Brain microvascular endothelial cell (primary cell): ENCODE measurements around the gene ARHGAP26.

Experiments
- DNase-seq: peaks from one replicate; pipeline ENCODE4 v3.0.0-alpha.2; 2020
- H3K27ac ChIP-seq: fragments of 250-450 bp; sonication (Bioruptor Pico); 2 replicates; pipeline ENCODE4 v1.5.1; 2020; ENCODE audit warnings: mild to moderate bottlenecking, moderate library complexity
- H3K27me3 ChIP-seq: fragments of 250-450 bp; sonication (Bioruptor Pico); replicated peaks from 2 replicates; pipeline ENCODE4 v1.5.1; 2020; ENCODE audit warnings: mild to moderate bottlenecking
- H3K36me3 ChIP-seq: fragments of 250-450 bp; sonication (Bioruptor Pico); replicated peaks from 2 replicates; pipeline ENCODE4 v1.5.1; 2020; ENCODE audit warnings: mild to moderate bottlenecking
- H3K4me3 ChIP-seq: 2 replicates; pipeline ENCODE4 v1.5.1; 2011; ENCODE audit warnings: low read depth, mild to moderate bottlenecking, control low read depth, low read length, moderate library complexity
- in situ Hi-C: cut with HindIII; loops from 2 replicates; pipeline ENCODE4 v1.10.0; 2017; ENCODE audit warnings: low sequenced_read_pairs, low pct_ligation_motif_present
- TF ChIP-seq, protein P1 (sequence below): IDR thresholded peaks from 2 replicates; pipeline ENCODE4 v1.5.1; 2011; ENCODE audit warnings: low read depth, mild to moderate bottlenecking, moderate library complexity, low read length, control low read depth, inconsistent platforms; ENCODE audit errors: missing control alignments

The ARHGAP26 gene

DNA sequence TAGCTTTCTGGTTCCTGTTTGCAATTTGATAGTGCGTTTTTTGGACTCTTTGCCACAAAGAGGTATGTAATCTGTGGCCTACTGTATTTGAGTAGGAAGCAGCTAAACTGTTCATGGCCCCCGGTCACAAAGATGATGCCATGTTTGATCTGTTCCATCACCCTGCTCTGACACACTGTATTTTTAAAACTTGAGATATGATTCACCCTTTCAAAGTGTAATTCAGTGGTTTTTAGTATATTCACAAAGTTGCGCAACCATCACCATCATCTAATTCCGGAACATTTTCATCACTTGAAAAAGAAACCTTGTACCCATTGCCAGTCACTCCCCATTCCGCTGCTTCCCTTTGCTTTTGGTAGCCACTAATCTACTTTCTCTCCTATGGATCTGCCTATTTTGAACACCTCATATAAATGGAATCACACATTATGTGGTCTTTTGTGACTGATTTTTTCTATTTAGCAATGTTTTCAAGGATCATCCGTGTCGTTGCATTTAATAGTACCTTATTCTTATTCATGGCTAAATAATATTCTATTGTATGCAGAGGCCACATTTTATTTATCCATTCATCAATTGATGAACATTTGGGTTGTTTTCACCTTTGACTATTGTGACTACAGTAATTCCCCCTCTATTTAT, 491.7 kb downstream of the ARHGAP26 start:
- peak overlapping the region; percentile 92 for H3K27ac ChIP-seq
- H3K36me3 ChIP-seq = no peaks in the 10 kb centered on the region
- TF ChIP-seq, protein P1, sequence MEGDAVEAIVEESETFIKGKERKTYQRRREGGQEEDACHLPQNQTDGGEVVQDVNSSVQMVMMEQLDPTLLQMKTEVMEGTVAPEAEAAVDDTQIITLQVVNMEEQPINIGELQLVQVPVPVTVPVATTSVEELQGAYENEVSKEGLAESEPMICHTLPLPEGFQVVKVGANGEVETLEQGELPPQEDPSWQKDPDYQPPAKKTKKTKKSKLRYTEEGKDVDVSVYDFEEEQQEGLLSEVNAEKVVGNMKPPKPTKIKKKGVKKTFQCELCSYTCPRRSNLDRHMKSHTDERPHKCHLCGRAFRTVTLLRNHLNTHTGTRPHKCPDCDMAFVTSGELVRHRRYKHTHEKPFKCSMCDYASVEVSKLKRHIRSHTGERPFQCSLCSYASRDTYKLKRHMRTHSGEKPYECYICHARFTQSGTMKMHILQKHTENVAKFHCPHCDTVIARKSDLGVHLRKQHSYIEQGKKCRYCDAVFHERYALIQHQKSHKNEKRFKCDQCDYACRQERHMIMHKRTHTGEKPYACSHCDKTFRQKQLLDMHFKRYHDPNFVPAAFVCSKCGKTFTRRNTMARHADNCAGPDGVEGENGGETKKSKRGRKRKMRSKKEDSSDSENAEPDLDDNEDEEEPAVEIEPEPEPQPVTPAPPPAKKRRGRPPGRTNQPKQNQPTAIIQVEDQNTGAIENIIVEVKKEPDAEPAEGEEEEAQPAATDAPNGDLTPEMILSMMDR = no peak
- in situ Hi-C loops = no loop called here
- no peaks in the 10 kb centered on the region for H3K27me3 ChIP-seq
- no peak overlapping the region for H3K4me3 ChIP-seq
- DNase-seq = peak; percentile 74

DNA sequence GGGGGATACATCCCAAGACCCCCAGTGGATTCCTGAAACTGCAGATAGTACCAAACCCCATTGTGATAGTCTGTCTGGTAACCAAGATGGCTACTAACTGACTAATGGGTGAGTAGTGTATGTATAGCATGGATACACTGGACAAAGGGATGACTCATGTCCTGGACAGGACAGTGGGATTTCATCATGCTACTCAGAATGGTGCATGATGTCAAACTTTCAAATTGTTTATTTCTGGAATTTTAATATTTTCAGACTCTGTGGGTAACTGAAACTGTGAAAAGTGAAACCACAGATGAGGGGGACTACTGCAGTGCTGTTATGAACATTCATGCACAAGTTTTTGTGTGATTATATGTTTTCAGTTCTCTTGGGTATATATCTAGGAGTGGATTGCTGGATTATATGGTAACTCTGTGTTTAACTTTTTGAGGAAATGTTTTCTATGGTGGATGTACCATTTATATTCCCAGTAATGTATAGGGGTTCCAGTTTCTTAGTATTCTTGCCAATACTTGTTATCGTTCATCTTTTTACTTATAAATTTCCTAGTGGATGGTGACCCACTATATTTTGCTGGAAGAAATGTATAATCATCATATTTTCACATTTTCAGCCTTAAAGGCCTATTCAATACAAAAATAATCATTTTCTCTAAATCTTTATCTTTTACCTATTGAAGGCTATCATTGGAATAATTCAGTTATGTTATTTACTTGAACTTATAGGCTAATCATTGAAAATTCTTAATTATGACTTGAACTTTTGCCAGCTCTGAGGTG, 492.4 kb downstream of the ARHGAP26 start:
- in situ Hi-C loops = no loop called here
- peak overlapping the region; percentile 92 for H3K27ac ChIP-seq
- H3K4me3 ChIP-seq = no peak overlapping the region
- DNase-seq = peak; percentile 93
- no peaks in the 10 kb centered on the region for H3K27me3 ChIP-seq
- no peaks in the 10 kb centered on the region for H3K36me3 ChIP-seq
- TF ChIP-seq, protein P1 = no peak

DNA sequence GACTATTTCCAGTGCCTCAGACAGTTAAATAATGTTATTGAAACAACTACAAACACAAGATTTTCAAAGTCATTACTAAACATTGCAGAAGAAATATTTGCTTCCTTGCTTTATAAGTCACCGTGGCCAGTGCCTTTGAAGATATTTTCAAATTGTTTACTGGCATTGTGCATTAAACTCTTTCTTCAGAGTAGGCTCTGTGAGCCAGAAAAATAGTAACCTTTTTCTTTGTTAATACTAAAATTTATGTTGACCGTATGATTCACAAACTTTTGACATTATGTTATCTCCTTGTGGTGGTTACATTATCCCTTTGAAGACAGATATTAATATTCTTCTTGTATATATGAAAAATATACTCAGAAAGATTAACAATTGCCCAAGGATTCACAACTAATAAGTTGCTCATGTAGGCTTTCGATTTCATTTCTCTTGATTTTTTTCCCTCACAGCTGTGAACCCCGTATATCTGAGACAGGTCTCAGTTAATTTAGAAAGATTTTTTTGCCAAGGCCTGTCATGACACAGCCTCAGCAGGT, 493.2 kb downstream of the ARHGAP26 start:
- no peaks in the 10 kb centered on the region for H3K36me3 ChIP-seq
- no peak for DNase-seq
- no peaks in the 10 kb centered on the region for H3K27me3 ChIP-seq
- in situ Hi-C loops = no loop called here
- H3K4me3 ChIP-seq = no peak overlapping the region
- peak overlapping the region; percentile 92 for H3K27ac ChIP-seq
- TF ChIP-seq, protein P1 = no peak

DNA sequence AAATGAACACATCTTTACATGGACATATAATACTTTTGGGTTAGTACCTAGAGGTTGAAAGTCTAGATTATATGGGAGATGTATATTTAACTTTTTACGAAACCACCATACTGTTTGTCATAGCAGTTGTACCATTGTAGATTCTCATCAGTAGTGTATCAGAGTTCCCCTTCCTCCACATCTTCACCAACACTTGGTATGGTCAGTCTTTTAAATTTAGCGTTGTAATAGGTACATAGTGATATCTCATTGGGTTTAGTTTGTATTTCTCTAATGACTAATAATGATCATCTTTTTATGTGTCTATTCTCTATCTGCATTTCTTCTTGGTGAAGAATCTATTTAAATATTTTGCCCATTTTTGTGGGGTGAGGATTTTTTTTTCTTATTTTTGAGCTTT, 495.8 kb downstream of the ARHGAP26 start:
- no peaks in the 10 kb centered on the region for H3K36me3 ChIP-seq
- H3K4me3 ChIP-seq = no peak overlapping the region
- in situ Hi-C loops = no loop called here
- TF ChIP-seq, protein P1 = no peak
- no peak for DNase-seq
- H3K27me3 ChIP-seq = no peaks in the 10 kb centered on the region
- no peak overlapping the region for H3K27ac ChIP-seq

DNA sequence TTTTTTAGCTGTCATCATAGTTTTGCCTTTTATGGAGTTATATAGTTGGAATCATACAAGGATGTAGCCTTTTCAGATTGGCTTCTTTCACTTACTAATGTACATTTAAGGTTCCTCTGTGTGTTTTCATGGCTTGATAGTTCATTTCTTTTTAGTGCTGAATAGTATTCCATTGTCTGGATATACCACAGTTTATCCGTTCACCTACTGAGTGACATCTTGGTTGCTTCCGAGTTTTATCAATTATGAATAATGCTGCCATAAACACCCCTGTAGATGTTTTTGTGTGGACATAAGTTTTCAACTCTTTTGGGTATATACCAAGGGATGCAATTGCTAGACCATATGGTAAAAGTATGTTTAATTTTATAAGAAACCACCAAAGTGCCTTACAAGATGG, 497.0 kb downstream of the ARHGAP26 start:
- H3K27me3 ChIP-seq = no peaks in the 10 kb centered on the region
- no peak overlapping the region for H3K4me3 ChIP-seq
- no peak overlapping the region for H3K27ac ChIP-seq
- in situ Hi-C loops = no loop called here
- TF ChIP-seq, protein P1 = no peak
- H3K36me3 ChIP-seq = no peaks in the 10 kb centered on the region
- no peak for DNase-seq
